Panc1 (cell line): ENCODE measurements around the gene TFAP2D.

ENCODE experiments used
- CTCF ChIP-seq: fragments of 450-650 bp; IDR thresholded peaks from 2 replicates; pipeline ENCODE4 v1.5.1; 2017; ENCODE audit warnings: mild to moderate bottlenecking
- POLR2AphosphoS5 ChIP-seq: IDR thresholded peaks from 2 replicates; pipeline ENCODE4 v1.6.1; 2012; ENCODE audit warnings: mild to moderate bottlenecking, low read depth, low read length, moderate library complexity
- REST ChIP-seq, 2 experiments: IDR thresholded peaks; 2 replicates each; pipeline ENCODE4 v1.6.1; 2011 to 2012; ENCODE audit warnings: low read depth in 2 of 2, control low read depth in 1 of 2, low read length in 1 of 2, mild to moderate bottlenecking in 1 of 2, moderate library complexity in 1 of 2; ENCODE audit not compliant: insufficient read depth in 1 of 2

- TF ChIP-seq CTCF (peak; percentile 77; the same call in 1 of the 2 replicates), POLR2AphosphoS5 (no peak), REST (IDR thresholded peaks at IDR 0.05; ENCODE audit: insufficient read depth in 1 of 2, low read depth in 2 of 2, low read length in 1 of 2) (no peak)
Observed at GRCh38 chr6:50791900-50792508, 78.7 kb downstream of the TFAP2D start.
